Kidney epithelial cell (primary cell): Measurements from ENCODE around the gene MARCHF3. TPM values are rescaled to one million over a fixed set of nuclear protein-coding genes. Genes with fewer than 3 reads are reported as not detected.

Source experiments
- DNase-seq: peaks from one replicate; pipeline ENCODE4 v3.0.0-alpha.2; 2010; ENCODE audit warnings: low read depth
- H3K27me3 ChIP-seq: 2 replicates; pipeline ENCODE4 v1.6.0; 2011; ENCODE audit warnings: low read length; ENCODE audit not compliant: control insufficient read depth, insufficient read depth
- H3K36me3 ChIP-seq: 2 replicates; pipeline ENCODE4 v1.5.1; 2011; ENCODE audit warnings: low read length; ENCODE audit not compliant: control insufficient read depth, insufficient read depth
- H3K4me3 ChIP-seq: 2 replicates; pipeline ENCODE4 v1.5.1; 2011; ENCODE audit warnings: low read depth, mild to moderate bottlenecking, control low read depth, low read length
- total RNA-seq: library from RNA; depleted of rRNA; stranded (reverse); fragments of >200 nt; gene quantifications from 2 replicates; pipeline ENCODE4 v1.2.3, GENCODE V29; 2015
- TF ChIP-seq, protein P1 (sequence below): IDR thresholded peaks from 2 replicates; pipeline ENCODE4 v1.5.1; 2011; ENCODE audit warnings: mild to moderate bottlenecking, moderate library complexity, low read length, control low read depth, inconsistent platforms; ENCODE audit not compliant: insufficient read depth, poor library complexity, severe bottlenecking

Gene MARCHF3
- total RNA-seq, 1 donor from 2014 or later: 0.46 TPM

DNA sequence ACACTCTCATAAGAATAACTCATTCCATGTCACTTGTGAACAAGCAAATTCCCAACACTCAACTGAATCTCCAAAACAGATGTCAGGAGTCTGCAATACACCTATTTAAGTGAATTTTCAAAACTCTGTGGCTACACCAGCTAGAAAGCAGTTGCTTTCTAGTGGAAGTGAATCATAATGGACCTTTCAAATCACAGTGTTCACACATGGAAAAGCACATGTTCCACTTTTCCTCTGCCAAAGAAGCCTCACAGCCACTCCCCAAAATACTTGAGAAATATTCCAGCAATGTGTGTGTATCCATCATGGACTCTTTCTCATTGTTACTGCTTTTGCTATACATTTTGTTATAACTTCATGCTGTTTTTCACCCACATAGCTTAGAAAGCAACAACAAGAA lies 17.4 kb downstream of the MARCHF3 start:
- Histone ChIP-seq H3K27me3 (no peaks in the 10 kb centered on the region), H3K36me3 (no peaks in the 10 kb centered on the region), H3K4me3 (no peak overlapping the region)
- TF ChIP-seq, protein P1, sequence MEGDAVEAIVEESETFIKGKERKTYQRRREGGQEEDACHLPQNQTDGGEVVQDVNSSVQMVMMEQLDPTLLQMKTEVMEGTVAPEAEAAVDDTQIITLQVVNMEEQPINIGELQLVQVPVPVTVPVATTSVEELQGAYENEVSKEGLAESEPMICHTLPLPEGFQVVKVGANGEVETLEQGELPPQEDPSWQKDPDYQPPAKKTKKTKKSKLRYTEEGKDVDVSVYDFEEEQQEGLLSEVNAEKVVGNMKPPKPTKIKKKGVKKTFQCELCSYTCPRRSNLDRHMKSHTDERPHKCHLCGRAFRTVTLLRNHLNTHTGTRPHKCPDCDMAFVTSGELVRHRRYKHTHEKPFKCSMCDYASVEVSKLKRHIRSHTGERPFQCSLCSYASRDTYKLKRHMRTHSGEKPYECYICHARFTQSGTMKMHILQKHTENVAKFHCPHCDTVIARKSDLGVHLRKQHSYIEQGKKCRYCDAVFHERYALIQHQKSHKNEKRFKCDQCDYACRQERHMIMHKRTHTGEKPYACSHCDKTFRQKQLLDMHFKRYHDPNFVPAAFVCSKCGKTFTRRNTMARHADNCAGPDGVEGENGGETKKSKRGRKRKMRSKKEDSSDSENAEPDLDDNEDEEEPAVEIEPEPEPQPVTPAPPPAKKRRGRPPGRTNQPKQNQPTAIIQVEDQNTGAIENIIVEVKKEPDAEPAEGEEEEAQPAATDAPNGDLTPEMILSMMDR: no peak
- DNase-seq: no peak

DNA sequence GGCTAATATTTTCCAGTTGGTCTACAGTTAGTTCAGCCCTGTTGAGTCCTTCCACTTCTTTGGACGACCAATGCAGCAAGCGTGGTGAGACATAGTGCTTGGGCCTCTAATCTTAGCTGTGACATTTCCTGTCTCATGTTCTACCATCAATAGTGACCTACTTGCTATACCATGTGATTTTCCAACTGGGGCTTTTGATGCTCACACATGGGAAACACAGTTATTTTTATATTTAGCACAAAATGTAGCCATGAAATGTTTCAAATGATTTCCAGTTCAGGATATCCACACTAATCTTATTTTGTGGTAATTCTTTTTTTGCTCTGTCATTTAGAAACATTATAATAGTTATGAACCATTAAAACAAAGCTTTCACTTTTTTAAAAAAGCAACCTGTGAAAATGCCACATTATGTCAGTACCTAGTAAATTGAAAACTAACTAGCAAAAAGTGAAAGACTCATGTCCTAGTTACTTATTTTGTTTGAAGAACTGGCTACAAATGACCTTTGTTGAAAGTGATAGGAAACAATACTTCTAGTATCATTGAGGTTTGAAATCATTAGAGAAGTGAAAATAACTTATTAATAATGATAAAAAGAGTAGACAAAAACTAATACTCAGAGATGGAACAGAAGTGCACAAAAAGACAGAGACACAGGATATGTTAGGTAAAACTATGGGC lies 18.3 kb downstream of the MARCHF3 start:
- DNase-seq: no peak
- H3K36me3 ChIP-seq: no peaks in the 10 kb centered on the region
- H3K4me3 ChIP-seq: no peak overlapping the region
- TF ChIP-seq, protein P1: no peak
- no peaks in the 10 kb centered on the region for H3K27me3 ChIP-seq

DNA sequence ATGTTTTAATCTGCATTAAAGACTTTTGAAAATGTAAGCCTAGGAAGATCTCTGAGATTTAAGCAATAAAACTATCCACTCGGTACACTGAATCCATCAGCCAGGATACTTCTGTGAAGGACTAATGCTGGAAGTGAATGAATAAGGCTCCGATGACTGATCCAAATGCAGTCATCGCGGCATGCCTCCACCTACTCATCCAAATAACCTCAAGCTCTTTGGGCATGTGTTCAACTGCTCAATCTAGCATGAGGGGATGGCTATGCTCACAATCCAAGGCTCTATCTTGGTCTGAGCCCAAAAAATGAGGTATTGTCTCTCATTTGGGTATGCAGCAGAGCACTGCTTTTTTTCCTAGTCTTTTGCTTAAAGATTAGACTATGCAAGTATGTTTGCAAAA lies 19.2 kb downstream of the MARCHF3 start:
- no peaks in the 10 kb centered on the region for H3K36me3 ChIP-seq
- H3K27me3 ChIP-seq: no peaks in the 10 kb centered on the region
- peak; percentile 29 for DNase-seq
- H3K4me3 ChIP-seq: no peak overlapping the region
- TF ChIP-seq, protein P1: no peak

DNA sequence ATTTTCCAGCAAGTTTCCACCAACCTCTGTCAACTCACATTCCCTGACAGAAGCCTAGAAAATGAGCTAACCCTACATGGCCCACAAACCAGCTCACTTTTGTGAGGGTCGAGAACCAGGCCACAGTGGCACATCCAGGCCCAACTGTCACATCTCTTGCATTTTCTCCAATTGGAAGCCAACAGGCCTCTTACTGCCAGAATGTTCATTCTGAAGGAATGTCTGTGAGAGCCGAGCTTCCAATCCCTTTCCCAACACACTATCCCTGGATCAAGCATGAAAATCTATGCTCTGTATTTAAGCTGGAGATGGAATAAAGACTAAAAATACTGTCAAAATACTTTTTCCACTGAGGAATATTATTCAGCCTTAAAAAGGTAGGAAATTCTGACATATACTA lies 20.0 kb downstream of the MARCHF3 start:
- DNase-seq: no peak
- Histone ChIP-seq H3K27me3 (no peaks in the 10 kb centered on the region), H3K36me3 (no peaks in the 10 kb centered on the region), H3K4me3 (no peak overlapping the region)
- TF ChIP-seq, protein P1: no peak

DNA sequence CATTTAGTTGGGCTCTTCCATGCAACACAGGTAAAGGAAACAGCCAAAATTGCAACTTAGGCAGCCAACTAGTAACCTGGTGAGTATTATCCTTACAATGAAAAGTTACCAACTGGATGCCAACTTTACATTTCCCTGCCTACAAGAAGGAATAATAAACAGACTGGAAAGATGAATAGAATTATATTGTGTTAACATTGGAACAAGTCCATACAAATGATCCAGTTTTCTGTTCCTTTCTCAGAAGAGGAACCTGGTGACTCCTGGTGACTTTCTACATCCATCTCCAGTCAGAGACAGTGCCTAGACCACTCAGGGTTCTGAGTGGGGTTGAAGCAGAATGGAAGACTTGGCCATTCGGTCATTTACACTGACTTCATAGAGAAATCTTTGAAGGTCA lies 20.6 kb downstream of the MARCHF3 start:
- H3K36me3 ChIP-seq: no peaks in the 10 kb centered on the region
- no peak overlapping the region for H3K4me3 ChIP-seq
- no peak for DNase-seq
- no peaks in the 10 kb centered on the region for H3K27me3 ChIP-seq
- TF ChIP-seq, protein P1: no peak
